Stimulated activated naive CD8-positive, alpha-beta T cell treated with anti-CD3 and anti-CD28 coated beads, Interleukin-15, Interleukin-2, amounts not matched to agents 100 ng/mL and 50 ng/mL, for 24 hours (primary cell): ENCODE data around the gene CHST5.
"Not testable (repeated sequence)": the region's sequence is repeated elsewhere in the genome, so short reads cannot be mapped to it uniquely, and the experiment has no call there.

ENCODE experiments used
- H3K27ac Mint-ChIP-seq: one replicate; pipeline ENCODE4 v1.8.0; 2021; ENCODE audit warnings: mild to moderate bottlenecking, mixed read lengths
- H3K27me3 Mint-ChIP-seq: one replicate; pipeline ENCODE4 v1.8.0; 2021; ENCODE audit warnings: mixed read lengths
- H3K36me3 Mint-ChIP-seq: one replicate; pipeline ENCODE4 v1.8.0; 2021; ENCODE audit warnings: low read depth, mixed read lengths
- H3K4me1 Mint-ChIP-seq: one replicate; pipeline ENCODE4 v1.8.0; 2021; ENCODE audit warnings: low read depth, mixed read lengths
- H3K4me3 Mint-ChIP-seq: one replicate; pipeline ENCODE4 v1.8.0; 2021; ENCODE audit warnings: mild to moderate bottlenecking, mixed read lengths
- H3K9me3 Mint-ChIP-seq: one replicate; pipeline ENCODE4 v1.8.0; 2021; ENCODE audit warnings: mixed read lengths

CHST5 gene

GRCh38 chr16:75502916-75503605, 32.8 kb downstream of the CHST5 start:
- H3K4me1 Mint-ChIP-seq = no peaks in the 10 kb centered on the region
- H3K4me3 Mint-ChIP-seq = no peak overlapping the region
- H3K27me3 Mint-ChIP-seq = no peaks in the 10 kb centered on the region
- H3K9me3 Mint-ChIP-seq = no peaks in the 10 kb centered on the region
- H3K36me3 Mint-ChIP-seq = no peaks in the 10 kb centered on the region
- no peak overlapping the region for H3K27ac Mint-ChIP-seq

DNA sequence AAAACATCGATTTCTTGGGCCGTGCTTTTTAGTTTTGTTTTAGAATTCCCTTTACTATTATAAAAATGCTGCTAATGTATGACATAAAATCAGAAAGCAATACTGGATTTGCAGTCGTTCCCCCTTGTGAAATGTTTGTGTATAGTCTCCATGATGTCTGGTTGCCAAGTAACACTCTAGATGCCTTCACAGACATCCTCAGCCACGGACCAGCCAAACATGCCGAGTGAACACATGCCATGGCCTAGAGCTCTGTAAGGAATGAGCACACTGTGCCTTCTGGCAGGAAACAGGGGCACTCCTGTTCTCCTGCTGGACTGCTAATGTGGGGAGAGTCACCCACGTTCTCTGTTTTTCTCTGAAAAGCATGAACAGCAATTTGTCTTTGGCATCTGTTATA, 34.1 kb downstream of the CHST5 start:
- H3K4me1 Mint-ChIP-seq, H3K36me3 Mint-ChIP-seq, H3K4me3 Mint-ChIP-seq, H3K9me3 Mint-ChIP-seq, H3K27ac Mint-ChIP-seq: not testable (repeated sequence)
- peaks cover 11% of the 10 kb centered on the region for H3K27me3 Mint-ChIP-seq

DNA sequence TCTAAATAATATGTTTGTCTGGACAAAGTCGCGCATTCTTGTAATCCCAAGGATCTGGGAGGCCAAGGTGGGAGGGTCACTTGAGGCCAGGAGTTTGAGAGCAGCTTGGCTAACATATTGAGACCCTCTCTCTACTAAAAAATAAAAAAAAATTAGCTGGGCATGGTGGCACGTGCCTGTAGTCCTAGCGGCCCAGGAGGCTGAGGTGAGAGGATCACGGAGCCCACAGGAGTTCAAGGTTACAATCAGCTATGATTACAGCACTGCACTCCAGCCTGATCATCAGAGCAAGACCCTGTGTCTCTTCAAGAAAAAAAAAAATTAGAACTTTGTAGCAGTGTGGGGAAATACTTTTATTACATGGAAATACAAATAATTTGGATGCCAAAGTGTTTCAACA, 34.5 kb downstream of the CHST5 start:
- no peak overlapping the region for H3K4me3 Mint-ChIP-seq
- no peak overlapping the region for H3K27ac Mint-ChIP-seq
- peaks cover 14% of the 10 kb centered on the region for H3K27me3 Mint-ChIP-seq
- no peaks in the 10 kb centered on the region for H3K36me3 Mint-ChIP-seq
- no peaks in the 10 kb centered on the region for H3K4me1 Mint-ChIP-seq
- H3K9me3 Mint-ChIP-seq = no peaks in the 10 kb centered on the region

- H3K9me3 Mint-ChIP-seq, H3K4me3 Mint-ChIP-seq, H3K36me3 Mint-ChIP-seq, H3K27ac Mint-ChIP-seq, H3K4me1 Mint-ChIP-seq: not testable (repeated sequence)
- peaks cover 30% of the 10 kb centered on the region for H3K27me3 Mint-ChIP-seq
Measured at GRCh38 chr16:75498605-75499322, 37.1 kb downstream of the CHST5 start.

DNA sequence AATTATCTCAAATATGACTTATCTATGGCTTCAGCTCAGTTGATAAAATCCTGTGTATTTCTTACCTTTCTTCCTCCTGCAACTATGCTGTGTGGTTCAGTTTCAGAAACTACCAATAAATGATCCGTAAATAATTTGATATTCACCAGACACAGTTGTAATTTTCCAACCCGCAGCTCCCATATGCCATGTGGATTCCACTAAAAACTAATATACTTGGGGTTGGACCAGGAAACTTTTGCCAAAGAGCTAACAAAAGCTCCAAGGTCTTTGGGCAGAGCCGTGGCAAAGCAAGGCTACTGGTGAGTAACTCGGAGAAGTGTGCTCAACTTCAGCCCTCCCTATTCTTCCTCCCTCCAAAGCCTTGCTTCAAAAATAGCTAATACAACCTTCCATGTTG, 38.4 kb downstream of the CHST5 start:
- no peak overlapping the region for H3K4me3 Mint-ChIP-seq
- H3K27ac Mint-ChIP-seq = no peak overlapping the region
- H3K4me1 Mint-ChIP-seq = peaks cover 8% of the 10 kb centered on the region
- peaks cover 34% of the 10 kb centered on the region for H3K27me3 Mint-ChIP-seq
- H3K9me3 Mint-ChIP-seq = no peaks in the 10 kb centered on the region
- no peaks in the 10 kb centered on the region for H3K36me3 Mint-ChIP-seq

- peak within 1 kb of the TSS; percentile 62 for H3K4me3 Mint-ChIP-seq
- H3K27ac Mint-ChIP-seq = no peak within 1 kb of the TSS
- H3K27me3 Mint-ChIP-seq = peaks cover 34% of the 10 kb centered on the region
- no peaks in the 10 kb centered on the region for H3K36me3 Mint-ChIP-seq
- no peaks in the 10 kb centered on the region for H3K9me3 Mint-ChIP-seq
- H3K4me1 Mint-ChIP-seq = peaks cover 8% of the 10 kb centered on the region
Measured at GRCh38 chr16:75495076-75495674, 40.7 kb downstream of the CHST5 start, which contains the start of gene CHST6. Gene CHST6, minus strand, starts transcription at chr16:75495441. Its CDS starts 15,613 bp downstream, at chr16:75479828.

- Mint-ChIP-seq H3K9me3 (no peaks in the 10 kb centered on the region), H3K27ac (no peak overlapping the region), H3K36me3 (no peaks in the 10 kb centered on the region), H3K4me1 (peaks cover 8% of the 10 kb centered on the region), H3K27me3 (peaks cover 34% of the 10 kb centered on the region), H3K4me3 (peak overlapping the region; percentile 62)
Measured at GRCh38 chr16:75494661-75495075, 41.2 kb downstream of the CHST5 start.

DNA sequence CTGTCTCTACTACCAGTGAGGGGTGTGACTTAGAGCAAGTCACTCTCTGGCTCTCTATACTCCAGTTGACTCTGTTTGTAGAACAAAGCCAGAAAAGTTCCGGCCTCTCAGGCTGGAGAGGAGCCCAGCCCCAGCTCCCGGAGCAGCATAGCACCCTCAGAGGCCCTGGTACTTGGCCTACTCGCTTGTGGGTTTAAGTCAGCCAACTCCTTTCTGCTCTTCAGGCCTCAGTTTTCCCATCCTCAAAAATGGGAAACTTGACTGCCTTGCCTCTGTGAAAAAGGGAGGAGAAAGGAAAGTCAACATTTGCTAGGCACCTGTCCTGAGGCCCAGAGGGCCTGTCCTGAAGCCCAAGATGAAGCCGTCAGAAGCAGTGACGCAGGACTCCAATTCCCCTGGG, 41.7 kb downstream of the CHST5 start:
- Mint-ChIP-seq H3K36me3 (no peaks in the 10 kb centered on the region), H3K4me3 (no peak overlapping the region), H3K4me1 (peaks cover 8% of the 10 kb centered on the region), H3K27ac (no peak overlapping the region), H3K9me3 (no peaks in the 10 kb centered on the region), H3K27me3 (peaks cover 34% of the 10 kb centered on the region)

- Mint-ChIP-seq H3K4me3 (no peak overlapping the region), H3K27me3 (peaks cover 27% of the 10 kb centered on the region), H3K36me3 (no peaks in the 10 kb centered on the region), H3K27ac (no peak overlapping the region), H3K9me3 (no peaks in the 10 kb centered on the region), H3K4me1 (peaks cover 8% of the 10 kb centered on the region)
Measured at GRCh38 chr16:75491876-75492275, 44.0 kb downstream of the CHST5 start.

GRCh38 chr16:75488322-75488721, 47.6 kb downstream of the CHST5 start:
- Mint-ChIP-seq H3K4me3 (no peak overlapping the region), H3K4me1 (no peaks in the 10 kb centered on the region), H3K36me3 (no peaks in the 10 kb centered on the region), H3K27ac (no peak overlapping the region), H3K27me3 (peaks cover 9% of the 10 kb centered on the region), H3K9me3 (no peaks in the 10 kb centered on the region)

GRCh38 chr16:75486676-75487313, 49.1 kb downstream of the CHST5 start:
- H3K9me3 Mint-ChIP-seq = no peaks in the 10 kb centered on the region
- H3K36me3 Mint-ChIP-seq = no peaks in the 10 kb centered on the region
- no peak overlapping the region for H3K27ac Mint-ChIP-seq
- no peak overlapping the region for H3K4me3 Mint-ChIP-seq
- H3K4me1 Mint-ChIP-seq = no peaks in the 10 kb centered on the region
- H3K27me3 Mint-ChIP-seq = peaks cover 9% of the 10 kb centered on the region

DNA sequence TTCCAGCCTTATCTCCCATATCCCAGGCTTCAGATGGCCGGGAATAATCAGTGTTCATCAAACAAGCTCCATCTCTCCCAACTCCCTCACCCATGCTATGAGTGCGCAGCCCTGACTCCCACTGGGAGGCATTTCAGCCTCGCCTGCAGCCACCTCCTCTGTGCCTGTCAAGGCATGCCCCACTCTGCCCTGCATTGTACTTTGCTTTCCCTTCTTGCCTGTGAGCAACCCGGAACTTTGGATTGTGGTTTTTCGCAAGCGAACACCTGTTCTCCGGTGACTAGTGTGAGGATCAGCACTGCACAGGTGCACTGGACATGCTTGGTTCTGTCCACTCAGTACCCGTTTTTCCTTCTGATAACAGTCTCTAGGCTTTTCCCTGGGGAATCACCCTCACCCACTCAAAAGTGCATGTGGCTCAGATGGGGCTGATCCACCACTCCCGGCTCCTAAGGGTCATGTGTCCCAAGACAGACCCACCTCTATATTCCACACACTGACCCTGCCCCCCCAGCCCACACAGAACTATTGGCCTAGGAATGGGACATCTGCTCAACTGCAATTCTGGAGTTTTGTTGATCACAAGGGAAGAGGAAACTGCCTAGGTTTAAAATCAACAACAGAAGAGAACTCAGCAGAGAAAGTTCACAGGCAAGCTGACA, 49.8 kb downstream of the CHST5 start:
- Mint-ChIP-seq H3K4me1 (no peaks in the 10 kb centered on the region), H3K9me3 (no peaks in the 10 kb centered on the region), H3K4me3 (no peak overlapping the region), H3K27ac (no peak overlapping the region), H3K27me3 (peaks cover 9% of the 10 kb centered on the region), H3K36me3 (no peaks in the 10 kb centered on the region)

GRCh38 chr16:75485230-75486013, 50.5 kb downstream of the CHST5 start:
- Mint-ChIP-seq H3K9me3 (no peaks in the 10 kb centered on the region), H3K27ac (no peak overlapping the region), H3K36me3 (no peaks in the 10 kb centered on the region), H3K4me1 (no peaks in the 10 kb centered on the region), H3K27me3 (peaks cover 9% of the 10 kb centered on the region), H3K4me3 (no peak overlapping the region)

DNA sequence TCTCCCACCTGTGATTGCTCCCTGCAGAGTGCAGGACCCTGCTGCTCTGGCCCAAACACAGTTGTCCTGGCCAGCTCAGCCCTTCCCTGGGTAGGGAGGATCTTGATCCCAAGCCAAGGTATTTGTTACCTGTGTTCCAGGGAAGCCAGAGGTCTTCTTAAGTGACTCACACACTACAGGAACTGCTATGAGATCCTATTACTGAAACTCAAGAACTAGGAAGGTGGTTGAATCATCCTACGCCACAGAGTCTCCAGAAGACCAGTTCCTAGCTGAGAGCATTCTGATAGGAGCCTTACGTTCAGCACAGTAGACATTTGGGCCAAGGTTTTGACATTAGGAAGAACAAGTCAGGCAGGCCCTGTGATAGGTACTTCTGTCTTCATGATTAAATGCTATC, 52.7 kb downstream of the CHST5 start:
- Mint-ChIP-seq H3K27me3 (peaks cover 5% of the 10 kb centered on the region), H3K36me3 (no peaks in the 10 kb centered on the region), H3K9me3 (no peaks in the 10 kb centered on the region), H3K4me3 (no peak overlapping the region), H3K4me1 (no peaks in the 10 kb centered on the region), H3K27ac (no peak overlapping the region)
